ENCODE measurements around the gene HIRIP3.
"Not testable (repeated sequence)": the region's sequence is repeated elsewhere in the genome, so short reads cannot be mapped to it uniquely, and the experiment has no call there.

Gene HIRIP3

DNA sequence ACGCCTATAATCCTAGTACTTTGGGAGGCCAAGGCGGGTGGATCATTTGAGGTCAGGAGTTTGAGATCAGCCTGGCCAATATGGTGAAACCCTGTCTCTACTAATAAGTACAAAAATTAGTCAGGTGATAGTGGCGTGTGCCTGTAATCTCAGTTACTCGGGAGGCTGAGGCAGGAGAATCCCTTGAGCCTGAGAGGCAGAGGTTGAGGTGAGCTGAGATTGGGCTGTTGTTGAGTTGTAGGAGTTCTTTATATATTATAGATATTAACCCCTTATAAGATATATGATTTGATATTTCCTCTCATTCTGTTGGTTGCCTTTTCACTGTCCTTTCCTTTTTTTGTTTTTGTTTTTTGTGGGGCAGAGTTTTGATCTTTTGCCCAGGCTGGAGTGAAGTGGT lies 35.6 kb downstream of the HIRIP3 start:
- not testable (repeated sequence) for DNase-seq (ENCODE audit: low read depth)

DNA sequence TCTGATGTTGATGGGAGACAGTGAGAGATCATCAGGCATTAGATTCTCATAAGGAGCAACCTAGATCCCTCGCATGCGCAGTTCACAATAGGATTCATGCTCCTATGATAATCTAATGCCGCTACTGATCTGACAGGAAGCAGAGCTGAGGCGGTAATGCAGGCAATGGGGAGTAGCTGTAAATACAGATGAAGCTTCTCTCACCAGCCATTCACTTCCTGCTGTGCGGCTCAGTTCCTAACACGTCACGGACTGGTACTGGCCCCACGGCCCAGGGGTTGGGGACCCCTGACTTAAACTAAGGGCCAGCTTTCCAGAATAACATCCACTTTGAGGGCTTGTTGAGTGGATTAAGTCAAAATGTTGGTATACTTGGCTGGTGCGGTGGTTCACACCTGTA lies 36.1 kb downstream of the HIRIP3 start:
- no peak for DNase-seq (ENCODE audit: low read depth)

DNA sequence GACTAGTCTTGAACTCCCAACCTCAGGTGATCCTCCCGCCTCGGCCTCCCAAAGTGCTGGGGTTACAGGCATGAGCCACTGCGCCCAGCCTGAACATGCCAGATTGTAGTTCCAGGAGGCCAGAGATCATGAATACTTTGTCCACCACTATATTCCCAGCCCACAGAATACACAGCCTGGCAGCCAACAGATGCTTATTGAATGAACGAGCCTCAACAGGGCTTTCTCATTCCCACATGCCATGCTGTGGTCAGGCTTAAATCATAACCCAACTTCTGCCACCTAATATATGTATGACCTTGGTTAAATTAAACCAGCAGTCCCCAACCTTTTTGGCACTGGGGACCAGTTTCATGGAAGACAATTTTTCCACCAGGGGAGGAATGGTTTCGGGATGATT lies 36.7 kb downstream of the HIRIP3 start:
- DNase-seq (ENCODE audit: low read depth) = no peak

DNA sequence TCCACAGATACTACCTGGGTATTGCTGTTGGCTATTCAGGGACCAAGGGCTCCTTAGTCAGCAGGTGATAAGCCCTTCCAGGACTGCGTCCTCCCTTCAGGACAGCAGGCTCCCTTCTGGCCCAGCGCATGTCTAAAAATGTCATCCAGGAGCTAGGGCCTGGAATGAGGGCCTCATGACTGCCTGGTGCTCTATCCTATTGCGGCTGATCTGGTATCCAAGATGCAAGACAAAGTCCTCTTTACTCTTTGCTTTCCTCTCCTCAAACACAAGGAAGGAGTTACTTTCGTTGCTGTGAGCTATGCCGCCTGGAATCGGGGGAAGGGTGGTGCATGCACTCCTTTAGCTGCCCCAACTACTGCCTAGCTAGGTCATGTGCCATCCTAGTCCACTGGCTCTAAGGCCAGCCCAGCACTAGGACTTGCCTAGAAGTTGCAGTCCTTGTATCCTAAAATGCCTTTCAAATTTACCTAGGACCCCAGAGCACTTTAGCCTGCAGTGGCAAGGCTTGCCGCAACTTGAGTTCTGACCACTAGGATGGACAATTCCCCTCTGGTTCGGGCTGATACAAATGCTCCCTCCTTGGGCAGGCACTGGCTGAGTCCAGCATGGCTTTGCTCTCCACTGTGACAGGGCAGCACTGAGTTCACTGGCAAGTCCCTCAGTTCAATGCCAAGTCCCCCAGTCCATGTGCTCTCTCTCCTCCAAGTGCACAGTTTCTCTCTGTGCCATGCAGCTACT lies 43.6 kb downstream of the HIRIP3 start:
- no peak for DNase-seq (ENCODE audit: low read depth)

DNA sequence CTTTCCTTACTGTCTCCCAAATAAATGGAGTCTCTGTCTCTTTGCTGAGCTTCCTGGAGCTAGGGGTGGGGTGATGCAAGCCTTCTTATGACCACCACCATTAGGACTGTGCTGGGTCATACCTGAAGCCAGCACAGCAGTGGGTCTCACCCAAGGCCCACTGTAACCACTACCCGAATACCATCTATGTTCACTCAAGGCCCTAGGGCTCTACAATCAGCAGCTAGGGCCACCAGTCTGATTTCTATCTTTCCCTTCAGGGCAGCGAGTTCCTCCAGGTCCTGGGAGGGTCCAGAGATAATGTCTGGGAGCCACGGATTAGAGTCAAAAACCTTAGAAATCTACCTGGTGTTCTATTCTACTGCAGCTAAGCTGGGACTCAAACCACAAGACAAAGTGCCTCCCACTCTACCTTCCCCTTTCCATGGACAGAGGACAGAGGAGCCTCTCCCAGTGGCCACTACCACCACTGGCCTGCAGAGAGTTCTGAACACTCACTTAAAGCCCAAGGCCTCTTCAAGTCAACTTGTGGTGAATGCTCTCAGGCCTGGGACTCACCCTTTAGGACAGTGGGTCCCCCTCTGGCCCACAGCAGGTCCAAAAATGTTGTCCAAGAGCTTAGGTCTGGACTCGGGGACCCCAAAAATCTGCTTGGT lies 44.5 kb downstream of the HIRIP3 start:
- no peak for DNase-seq (ENCODE audit: low read depth)

DNA sequence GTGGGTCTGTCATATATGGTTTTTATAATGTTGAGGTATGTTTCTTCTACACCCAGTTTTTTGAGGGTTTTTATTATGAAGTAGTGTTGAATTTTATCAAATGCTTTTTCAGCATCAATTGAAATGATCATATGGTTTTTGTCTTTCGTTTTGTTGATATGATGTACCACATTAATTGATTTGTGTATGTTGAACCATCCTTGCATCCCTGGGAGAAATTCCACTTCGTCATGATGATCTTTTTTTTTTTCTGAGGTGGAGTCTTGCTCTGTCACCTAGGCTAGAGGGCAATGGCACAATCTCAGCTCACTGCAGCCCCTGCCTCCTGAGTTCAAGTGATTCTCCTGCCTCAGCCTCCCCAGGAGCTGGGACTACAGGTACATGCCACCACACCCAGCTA lies 47.5 kb downstream of the HIRIP3 start:
- no peak for DNase-seq (ENCODE audit: low read depth)

DNA sequence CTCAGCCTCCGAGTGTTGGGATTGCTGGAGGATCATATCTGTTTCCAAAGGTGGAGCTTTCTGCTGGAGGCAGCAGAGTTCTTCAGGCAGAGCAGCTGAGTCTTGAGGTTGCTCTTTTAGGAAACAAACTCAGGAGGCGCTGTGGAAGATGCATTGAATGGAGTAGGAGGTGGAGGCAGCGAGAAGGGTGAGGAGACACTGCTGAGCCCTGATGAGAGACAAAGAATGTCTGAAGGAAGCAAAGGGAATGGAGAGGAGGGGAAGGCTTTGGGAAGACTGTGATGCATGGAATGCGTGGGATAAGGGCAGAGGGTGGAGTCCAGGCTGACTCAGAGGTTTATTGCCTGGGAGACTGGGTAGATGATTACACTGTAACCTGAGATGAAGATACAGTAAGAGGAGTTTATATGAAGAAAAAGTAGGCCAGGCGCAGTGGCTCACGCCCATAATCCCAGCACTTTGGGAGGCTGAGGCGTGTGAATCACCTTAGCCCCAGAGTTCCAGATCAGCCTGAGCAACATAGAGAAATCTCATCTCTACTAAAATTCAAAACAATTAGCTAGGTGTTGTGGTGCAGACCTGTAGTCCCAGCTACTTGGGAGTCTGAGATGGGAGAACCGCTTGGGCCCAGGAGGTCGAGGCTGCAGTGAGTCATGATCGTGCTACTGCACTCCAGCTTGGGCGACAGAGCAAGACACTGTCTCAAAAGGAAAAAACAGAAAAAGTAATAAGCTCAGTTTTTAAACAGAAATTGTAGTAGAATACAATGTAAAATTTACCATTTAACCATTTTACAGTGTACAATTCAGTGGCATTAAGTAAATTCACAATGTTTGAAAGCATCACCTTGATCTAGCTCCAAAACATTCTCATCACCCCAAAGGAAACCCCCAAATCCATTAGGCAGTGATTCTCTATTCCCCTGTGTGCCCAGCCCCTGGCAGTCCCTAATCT lies 51.3 kb downstream of the HIRIP3 start:
- peak; percentile 98 for DNase-seq (ENCODE audit: low read depth)
